ENCODE measurements around the gene BBS9.

Gene BBS9

DNA sequence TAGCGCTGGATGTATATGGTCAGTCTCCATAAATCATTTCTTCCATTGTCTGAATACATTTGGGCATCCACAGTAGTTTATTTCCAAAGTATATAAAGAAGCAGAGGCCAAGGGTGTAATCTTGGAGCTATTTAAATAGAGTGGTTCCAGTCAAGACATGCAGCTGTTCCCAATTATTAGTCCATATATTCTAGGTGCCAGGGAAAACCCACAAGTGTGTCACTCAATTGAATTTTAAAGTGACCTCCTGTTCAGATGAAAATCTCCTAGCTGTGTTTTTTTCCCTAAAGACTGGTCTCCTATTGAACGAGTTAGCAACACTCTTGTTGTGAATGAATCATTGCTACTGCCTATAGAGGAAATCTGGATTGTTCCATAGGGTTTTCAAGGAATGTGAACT lies 515.7 kb downstream of the BBS9 start:
- no peak for DNase-seq
- TF ChIP-seq, protein P1, sequence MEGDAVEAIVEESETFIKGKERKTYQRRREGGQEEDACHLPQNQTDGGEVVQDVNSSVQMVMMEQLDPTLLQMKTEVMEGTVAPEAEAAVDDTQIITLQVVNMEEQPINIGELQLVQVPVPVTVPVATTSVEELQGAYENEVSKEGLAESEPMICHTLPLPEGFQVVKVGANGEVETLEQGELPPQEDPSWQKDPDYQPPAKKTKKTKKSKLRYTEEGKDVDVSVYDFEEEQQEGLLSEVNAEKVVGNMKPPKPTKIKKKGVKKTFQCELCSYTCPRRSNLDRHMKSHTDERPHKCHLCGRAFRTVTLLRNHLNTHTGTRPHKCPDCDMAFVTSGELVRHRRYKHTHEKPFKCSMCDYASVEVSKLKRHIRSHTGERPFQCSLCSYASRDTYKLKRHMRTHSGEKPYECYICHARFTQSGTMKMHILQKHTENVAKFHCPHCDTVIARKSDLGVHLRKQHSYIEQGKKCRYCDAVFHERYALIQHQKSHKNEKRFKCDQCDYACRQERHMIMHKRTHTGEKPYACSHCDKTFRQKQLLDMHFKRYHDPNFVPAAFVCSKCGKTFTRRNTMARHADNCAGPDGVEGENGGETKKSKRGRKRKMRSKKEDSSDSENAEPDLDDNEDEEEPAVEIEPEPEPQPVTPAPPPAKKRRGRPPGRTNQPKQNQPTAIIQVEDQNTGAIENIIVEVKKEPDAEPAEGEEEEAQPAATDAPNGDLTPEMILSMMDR (IDR thresholded peaks at IDR 0.05; ENCODE audit: low read depth, low read length), result no peak
- H3K9me3 ChIP-seq (ENCODE audit: severe bottlenecking), result no peaks in the 10 kb centered on the region
- H3K27ac ChIP-seq, result no peak overlapping the region
- no peaks in the 10 kb centered on the region for H3K27me3 ChIP-seq (ENCODE audit: insufficient read depth, low read depth, severe bottlenecking)
- H3K4me3 ChIP-seq (ENCODE audit: low read depth, low read length), result no peak overlapping the region
- H3K36me3 ChIP-seq, result no peaks in the 10 kb centered on the region

DNA sequence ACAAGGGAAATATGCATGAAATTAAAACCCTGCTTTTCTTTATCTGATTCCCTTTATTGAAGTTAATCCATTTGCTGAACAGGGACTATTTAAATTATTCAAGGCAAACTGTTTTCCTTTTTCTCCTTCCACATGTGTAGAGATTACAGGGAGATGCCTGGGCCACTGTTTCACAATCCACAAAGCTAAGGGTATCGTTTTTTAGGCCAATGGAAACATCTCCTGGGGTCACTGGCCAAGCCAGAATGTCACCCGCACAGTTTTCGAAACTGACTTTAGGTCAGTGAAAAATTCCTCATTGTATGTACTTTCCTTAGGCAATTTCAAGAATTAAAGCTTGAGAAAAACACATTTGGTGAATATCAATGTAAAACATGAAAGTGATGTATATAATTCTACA lies 516.8 kb downstream of the BBS9 start:
- no peak for DNase-seq
- Histone ChIP-seq H3K36me3 (no peaks in the 10 kb centered on the region), H3K27ac (no peak overlapping the region), H3K4me3 (ENCODE audit: low read depth, low read length) (no peak overlapping the region), H3K27me3 (ENCODE audit: insufficient read depth, low read depth, severe bottlenecking) (no peaks in the 10 kb centered on the region), H3K9me3 (ENCODE audit: severe bottlenecking) (no peaks in the 10 kb centered on the region)
- TF ChIP-seq, protein P1 (IDR thresholded peaks at IDR 0.05; ENCODE audit: low read depth, low read length), result no peak

DNA sequence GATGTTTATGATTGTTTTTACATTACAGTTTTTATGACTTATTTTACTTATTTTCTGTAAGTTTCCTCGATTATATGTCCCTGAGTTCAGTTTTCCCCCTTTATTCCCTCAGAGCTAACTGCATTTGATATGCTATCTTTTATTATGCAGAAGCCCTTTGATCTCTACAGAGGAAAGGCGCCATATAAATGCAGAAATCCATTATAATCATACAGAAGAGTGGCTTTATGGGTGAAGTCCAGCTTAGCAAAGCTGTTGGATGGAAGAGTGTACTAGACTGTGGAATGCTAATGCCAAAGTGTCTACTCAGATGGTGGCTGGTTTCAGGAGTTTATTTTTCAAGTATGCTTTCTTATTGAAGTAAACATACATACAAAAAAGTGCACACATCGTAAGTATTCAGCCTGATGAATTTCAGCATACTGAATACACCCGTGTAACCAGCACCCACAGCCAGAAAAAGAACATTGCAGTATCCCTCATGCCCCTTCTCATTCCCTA lies 517.6 kb downstream of the BBS9 start:
- Histone ChIP-seq H3K9me3 (ENCODE audit: severe bottlenecking) (no peaks in the 10 kb centered on the region), H3K27me3 (ENCODE audit: insufficient read depth, low read depth, severe bottlenecking) (no peaks in the 10 kb centered on the region), H3K4me3 (ENCODE audit: low read depth, low read length) (no peak overlapping the region), H3K36me3 (no peaks in the 10 kb centered on the region), H3K27ac (no peak overlapping the region)
- DNase-seq, result no peak
- TF ChIP-seq, protein P1 (IDR thresholded peaks at IDR 0.05; ENCODE audit: low read depth, low read length), result no peak

DNA sequence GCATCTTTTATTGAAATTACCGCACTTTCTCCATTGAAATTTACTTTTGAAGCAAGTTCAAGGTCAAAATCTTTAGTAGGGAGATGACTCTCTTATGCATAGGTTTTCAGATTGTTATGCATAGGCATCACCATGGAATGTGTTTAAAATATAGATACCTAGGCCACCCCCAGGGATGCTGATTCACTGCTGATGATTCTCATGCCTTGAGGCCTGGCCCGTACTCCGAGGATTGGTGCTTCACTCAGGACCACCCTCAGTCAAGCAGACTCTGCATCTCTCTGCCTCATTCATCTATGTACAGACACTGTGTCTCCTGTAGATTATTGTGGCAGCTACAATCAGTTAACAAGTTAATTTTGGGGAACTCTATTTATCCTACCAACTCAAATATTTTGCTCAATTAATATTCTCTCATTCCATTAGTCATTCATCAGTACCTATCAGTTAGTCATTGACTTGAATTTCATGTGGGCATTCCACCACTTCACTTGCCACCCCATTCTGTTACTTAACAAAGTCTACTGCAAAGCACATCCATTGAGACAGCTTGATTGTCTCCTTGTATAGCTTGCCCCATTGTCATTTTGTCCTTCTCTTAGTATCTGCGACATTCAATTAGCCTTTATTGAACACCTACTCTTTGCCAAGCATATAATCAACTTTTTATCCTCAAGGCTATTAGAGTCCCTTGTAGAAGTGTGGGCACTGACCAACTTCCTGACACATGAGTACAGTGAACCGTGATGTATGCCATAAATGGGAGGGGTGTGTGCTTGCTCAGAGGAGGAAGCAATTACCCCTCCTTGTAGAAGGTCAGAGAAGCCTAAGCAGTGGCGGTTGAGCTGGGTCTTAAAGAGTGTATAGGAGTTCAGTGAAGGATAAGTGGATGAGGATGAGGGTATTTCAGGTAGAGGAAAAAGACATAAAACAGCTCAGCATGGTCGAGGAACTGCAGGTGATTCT lies 520.4 kb downstream of the BBS9 start:
- H3K9me3 ChIP-seq (ENCODE audit: severe bottlenecking), result no peaks in the 10 kb centered on the region
- H3K4me3 ChIP-seq (ENCODE audit: low read depth, low read length), result no peak overlapping the region
- H3K27me3 ChIP-seq (ENCODE audit: insufficient read depth, low read depth, severe bottlenecking), result no peaks in the 10 kb centered on the region
- no peaks in the 10 kb centered on the region for H3K36me3 ChIP-seq
- no peak for DNase-seq
- TF ChIP-seq, protein P1 (IDR thresholded peaks at IDR 0.05; ENCODE audit: low read depth, low read length), result no peak
- no peak overlapping the region for H3K27ac ChIP-seq

DNA sequence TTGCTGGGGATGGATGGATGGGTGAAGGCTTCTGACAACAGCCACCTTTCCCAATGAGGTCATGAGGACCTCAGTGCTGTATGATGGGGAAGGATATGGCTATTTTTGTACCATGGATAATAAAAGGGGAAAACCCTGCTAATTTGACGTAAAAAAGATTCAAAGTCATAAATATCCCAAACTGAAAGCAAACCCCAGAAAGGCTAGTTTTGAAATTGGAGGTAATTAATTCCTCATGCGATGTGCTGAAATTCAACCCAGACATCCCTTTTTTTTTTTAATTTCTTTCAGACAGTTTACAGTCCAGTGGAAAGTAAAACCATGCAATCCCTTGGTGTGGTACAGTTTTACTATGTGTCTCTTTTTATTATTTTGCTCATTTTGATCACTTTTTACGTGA lies 521.5 kb downstream of the BBS9 start:
- TF ChIP-seq, protein P1 (IDR thresholded peaks at IDR 0.05; ENCODE audit: low read depth, low read length), result no peak
- DNase-seq, result no peak
- no peaks in the 10 kb centered on the region for H3K27me3 ChIP-seq (ENCODE audit: insufficient read depth, low read depth, severe bottlenecking)
- H3K36me3 ChIP-seq, result no peaks in the 10 kb centered on the region
- no peak overlapping the region for H3K4me3 ChIP-seq (ENCODE audit: low read depth, low read length)
- H3K27ac ChIP-seq, result no peak overlapping the region
- H3K9me3 ChIP-seq (ENCODE audit: severe bottlenecking), result no peaks in the 10 kb centered on the region
